Left lung (tissue), 10 donors: ENCODE results near the gene AIFM3. TPM values are rescaled to one million over a fixed set of nuclear protein-coding genes. Genes with fewer than 3 reads are reported as not detected.

Source experiments
- ATAC-seq: fragments of 200-7000 bp; cut with Tn5 transposase; one replicate; pipeline ENCODE4 v1.9.1; 2020; ENCODE audit warnings: moderate library complexity
- DNase-seq, 4 donors: peaks; one replicate each; pipeline ENCODE4 v3.0.0-alpha.2; 2013 to 2020
- H3K27ac ChIP-seq, 2 donors: fragments of 200-600 bp; sonication (generic) in 1 of 2; one replicate each; pipeline versions ENCODE4 v1.5.0 to v1.8.0; 2020 to 2021
- H3K27me3 ChIP-seq, 2 donors: fragments of 200-600 bp; sonication (generic) in 1 of 2; one replicate each; pipeline versions ENCODE4 v1.5.0 to v1.8.0; 2020 to 2021
- H3K36me3 ChIP-seq, 2 donors: fragments of 200-600 bp; sonication (generic) in 1 of 2; one replicate each; pipeline versions ENCODE4 v1.5.0 to v1.8.0; 2020 to 2021
- H3K4me1 ChIP-seq, 2 donors: fragments of 200-600 bp; one replicate each; pipeline ENCODE4 v1.8.0; 2021
- H3K4me3 ChIP-seq, 2 donors: fragments of 200-600 bp; sonication (generic) in 1 of 2; one replicate each; pipeline versions ENCODE4 v1.5.0 to v1.8.0; 2020 to 2021; ENCODE audit warnings: mild to moderate bottlenecking in 1 of 2
- H3K9me3 ChIP-seq, 2 donors: fragments of 200-600 bp; sonication (generic) in 1 of 2; one replicate each; pipeline versions ENCODE4 v1.5.0 to v1.8.0; 2020 to 2021
- CTCF ChIP-seq, 2 donors: fragments of 200-600 bp; sonication (generic) in 1 of 2; IDR thresholded peaks; one replicate each; pipeline versions ENCODE4 v1.5.0 to v1.8.0; 2021; ENCODE audit warnings: antibody characterized with exemption in 2 of 2
- intact Hi-C, 2 donors: fragments of 100-400 bp; cut with DNase I; formaldehyde crosslinking; loops; one replicate each; pipeline versions ENCODE4 v1.11.2 to v1.14.2; 2022
- polyA plus RNA-seq, 6 donors: library from polyadenylated mRNA; unstranded; fragments of 120-200 nt; gene quantifications; one replicate each; pipeline ENCODE4 v1.2.1, GENCODE V29; 2013; ENCODE audit not compliant: insufficient read length in 6 of 6
- total RNA-seq, 2 donors: library from RNA; stranded (reverse); fragmentation: NEBNext Ultra II Directional; extraction: Animal tissue kit (Norgen Biotek cat#: 25700); gene quantifications; one replicate each; pipeline ENCODE4 v1.2.1, GENCODE V29; 2021
- donor health status: DM: no; HTN: yes; CAD: no.
- donor health status: DM: no; HTN: no; CAD: no.

Gene AIFM3
- total and polyA plus RNA-seq, 8 donors = 0.49 to 6.5 (median 1.0) TPM

- Histone ChIP-seq H3K27me3 (peaks cover 5 to 46% of the 10 kb centered on the region in 2 donors), H3K4me3 (no peak overlapping the region), H3K27ac (no peak overlapping the region), H3K4me1 (peaks cover 0 to 41% of the 10 kb centered on the region in 2 donors), H3K9me3 (no peaks in the 10 kb centered on the region), H3K36me3 (no peaks in the 10 kb centered on the region)
- no peak for DNase-seq
- intact Hi-C loops = no loop called here
- TF ChIP-seq CTCF (IDR thresholded peaks at IDR 0.05) = no peak
- ATAC-seq = no peak
Measured at GRCh38 chr22:20960609-20961008, 6.4 kb upstream of the AIFM3 start.

GRCh38 chr22:20962491-20962945 is 4.5 kb upstream of the AIFM3 start:
- intact Hi-C loops = no loop called here
- no peak for TF ChIP-seq CTCF (IDR thresholded peaks at IDR 0.05)
- H3K27ac ChIP-seq = no peak overlapping the region
- no peak overlapping the region for H3K4me3 ChIP-seq
- H3K27me3 ChIP-seq = peaks cover 5 to 39% of the 10 kb centered on the region in 2 donors
- ATAC-seq = no peak
- peak in 1 of 4 donors; percentile 19 for DNase-seq
- H3K4me1 ChIP-seq = peaks cover 0 to 35% of the 10 kb centered on the region in 2 donors
- no peaks in the 10 kb centered on the region for H3K36me3 ChIP-seq
- H3K9me3 ChIP-seq = no peaks in the 10 kb centered on the region

GRCh38 chr22:20963201-20964052 is 3.6 kb upstream of the AIFM3 start:
- ATAC-seq = no peak
- intact Hi-C loops = no loop called here
- no peaks in the 10 kb centered on the region for H3K36me3 ChIP-seq

GRCh38 chr22:20964090-20964798 is 2.8 kb upstream of the AIFM3 start:
- ATAC-seq (no peak), DNase-seq (peak in 1 of 4 donors; percentile 41)
- Histone ChIP-seq H3K27me3 (peaks cover 5 to 39% of the 10 kb centered on the region in 2 donors), H3K27ac (no peak overlapping the region), H3K4me1 (peaks cover 0 to 37% of the 10 kb centered on the region in 2 donors), H3K36me3 (no peaks in the 10 kb centered on the region), H3K9me3 (no peaks in the 10 kb centered on the region), H3K4me3 (peak overlapping the region; percentile 5 to 21)
- no peak for TF ChIP-seq CTCF (IDR thresholded peaks at IDR 0.05)
- intact Hi-C loops = no loop called here

More at GRCh38 chr22:20963201-20964052, 3.6 kb upstream of the AIFM3 start:
- no peak for TF ChIP-seq CTCF (IDR thresholded peaks at IDR 0.05)
- Histone ChIP-seq H3K9me3 (no peaks in the 10 kb centered on the region), H3K27me3 (peaks cover 5 to 39% of the 10 kb centered on the region in 2 donors), H3K4me1 (peaks cover 0 to 34% of the 10 kb centered on the region in 2 donors), H3K27ac (no peak overlapping the region), H3K4me3 (no peak overlapping the region)
- DNase-seq = peak in 1 of 4 donors; percentile 25

- DNase-seq (peak in 1 of 4 donors; percentile 69), ATAC-seq (no peak)
- Histone ChIP-seq H3K36me3 (no peaks in the 10 kb centered on the region), H3K4me3 (peak overlapping the region; percentile 5 to 21), H3K27ac (no peak overlapping the region), H3K4me1 (peaks cover 0 to 37% of the 10 kb centered on the region in 2 donors), H3K9me3 (no peaks in the 10 kb centered on the region), H3K27me3 (peaks cover 5 to 39% of the 10 kb centered on the region in 2 donors)
- no peak for TF ChIP-seq CTCF (IDR thresholded peaks at IDR 0.05)
- intact Hi-C loops = no loop called here
Measured at GRCh38 chr22:20964799-20965103, 2.3 kb upstream of the AIFM3 start.
